ENCODE measurements around the gene INF2.

The INF2 gene

GRCh38 chr14:104689881-104690711 is 678 bp downstream of the INF2 start:
- no peak for DNase-seq (ENCODE audit: low read depth)

- no peak for DNase-seq (ENCODE audit: low read depth)
Measured at GRCh38 chr14:104690861-104691455, 1.5 kb downstream of the INF2 start.

DNA sequence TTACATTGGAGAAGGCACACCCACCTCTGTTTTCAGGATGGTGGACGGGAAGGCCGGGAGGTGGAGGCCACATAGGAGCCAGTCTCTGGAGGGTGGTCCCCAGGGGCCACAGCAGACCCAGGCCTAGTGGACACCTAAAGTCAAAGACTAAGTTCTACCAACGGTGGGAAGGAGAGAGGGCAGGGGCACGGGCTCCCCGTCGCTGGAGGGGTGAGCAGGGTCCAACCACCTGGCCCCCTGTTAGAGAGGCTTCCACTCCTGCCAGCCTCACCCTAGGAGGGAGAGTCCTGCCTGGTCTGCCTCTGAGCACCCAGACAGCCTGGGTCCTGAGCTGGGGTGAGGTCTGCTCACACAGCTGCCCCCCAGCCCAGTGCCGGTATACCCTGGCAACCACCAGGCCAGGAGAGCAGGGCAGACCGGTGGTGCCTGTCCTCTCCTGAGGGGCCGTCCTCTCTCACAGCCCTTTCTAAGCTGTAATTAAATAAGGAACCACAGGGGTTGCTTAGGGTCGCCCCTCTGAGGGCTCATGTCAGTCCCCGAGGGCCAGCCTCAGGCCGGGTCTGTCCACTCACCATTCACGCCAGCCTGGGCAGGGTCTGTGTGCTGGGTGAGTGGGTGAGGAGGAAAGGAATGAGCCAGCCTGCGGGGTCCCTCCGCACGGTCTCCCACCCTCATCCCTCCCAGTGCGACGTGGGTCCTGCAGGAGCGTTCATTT is 2.3 kb downstream of the INF2 start:
- DNase-seq (ENCODE audit: low read depth), result no peak

- DNase-seq (ENCODE audit: low read depth), result no peak
Measured at GRCh38 chr14:104692261-104692938, 3.0 kb downstream of the INF2 start.

DNA sequence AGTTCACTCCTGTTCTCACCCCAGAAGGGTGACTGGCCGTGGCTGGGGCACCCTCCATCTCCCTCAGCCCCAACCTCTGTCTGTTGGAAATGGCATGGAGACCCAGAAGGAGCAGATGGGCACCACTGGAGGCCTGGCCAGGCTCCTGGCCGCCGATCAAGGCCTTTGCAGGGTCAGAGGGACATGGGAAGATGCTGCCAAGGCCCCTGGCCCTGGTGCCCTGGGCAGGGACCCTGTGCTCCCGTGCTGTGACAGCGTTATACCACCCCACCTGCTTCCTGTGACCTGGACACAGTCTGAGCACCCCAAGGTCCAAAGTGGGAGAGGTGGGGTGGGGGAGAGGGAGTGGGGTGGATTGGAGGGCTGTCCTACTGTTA is 3.5 kb downstream of the INF2 start:
- DNase-seq (ENCODE audit: low read depth), result no peak

DNA sequence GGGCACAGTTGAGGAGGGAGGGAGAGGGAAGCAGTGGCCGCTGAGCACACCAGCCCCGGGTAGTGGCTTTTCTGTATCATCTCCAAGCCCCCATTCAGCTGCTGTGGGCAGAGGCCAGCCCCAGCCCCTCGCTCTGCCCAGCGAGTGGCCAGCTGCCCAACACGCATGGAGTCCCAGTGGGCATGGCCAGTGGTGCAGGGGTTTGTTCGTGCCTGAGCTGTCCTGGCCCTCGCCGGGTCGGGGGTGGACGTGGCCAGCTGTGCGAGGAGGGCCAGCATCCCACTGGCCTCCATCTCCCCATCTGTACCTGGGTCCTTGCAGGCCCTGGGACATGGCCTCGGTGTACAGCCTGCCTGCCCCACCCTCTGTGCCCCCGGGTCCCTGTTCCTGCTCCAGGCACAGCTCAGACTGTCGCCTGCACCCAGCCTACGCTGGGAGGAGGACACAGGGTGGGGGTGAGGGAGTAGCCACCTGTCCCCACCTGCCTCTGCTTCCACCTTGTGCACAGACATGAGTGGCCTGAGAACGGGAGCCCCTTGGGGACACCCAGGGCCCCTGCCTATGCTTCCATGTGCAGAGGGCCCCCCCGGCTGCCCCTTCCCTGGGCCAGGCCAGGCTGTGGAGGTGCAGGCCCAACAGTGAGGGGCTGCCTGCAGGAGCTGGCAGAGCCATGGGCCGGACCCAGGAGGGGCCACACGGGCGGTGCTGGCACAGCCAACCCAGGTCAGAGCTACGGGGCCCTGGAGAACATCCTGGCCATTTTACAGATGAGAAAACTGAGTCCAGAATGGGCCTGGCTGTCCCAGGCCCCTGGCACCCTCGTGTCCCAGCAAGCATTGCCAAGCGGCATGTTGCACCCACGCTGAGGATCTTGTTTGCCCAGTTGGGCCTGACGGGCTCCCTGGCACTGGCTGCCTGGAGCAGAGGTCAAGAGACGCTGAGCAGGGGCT is 4.3 kb downstream of the INF2 start:
- DNase-seq (ENCODE audit: low read depth), result no peak

DNA sequence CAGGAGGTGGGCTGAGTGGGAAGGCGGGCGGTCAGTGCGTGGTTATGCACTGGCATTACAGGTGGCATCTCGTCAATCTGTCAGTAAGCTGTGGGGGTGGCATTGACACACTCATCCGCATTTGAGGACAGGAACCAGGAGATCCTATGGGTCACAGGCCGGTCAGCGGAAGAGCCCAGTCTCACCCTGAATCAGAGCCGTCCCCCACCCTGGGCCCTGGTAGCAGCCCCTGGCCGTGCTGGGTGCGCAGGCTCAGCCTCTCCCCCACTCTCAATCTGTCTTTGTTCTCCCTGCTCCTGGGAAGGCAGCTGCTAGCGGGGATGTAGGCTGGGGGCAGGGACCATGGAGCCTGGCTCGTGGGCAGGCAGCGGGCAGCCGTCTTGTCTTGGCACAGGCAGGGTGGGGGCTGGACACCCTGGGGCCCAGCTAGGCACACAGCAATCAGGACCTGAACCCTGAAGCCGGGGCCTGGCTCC is 5.1 kb downstream of the INF2 start:
- DNase-seq (ENCODE audit: low read depth), result no peak

DNA sequence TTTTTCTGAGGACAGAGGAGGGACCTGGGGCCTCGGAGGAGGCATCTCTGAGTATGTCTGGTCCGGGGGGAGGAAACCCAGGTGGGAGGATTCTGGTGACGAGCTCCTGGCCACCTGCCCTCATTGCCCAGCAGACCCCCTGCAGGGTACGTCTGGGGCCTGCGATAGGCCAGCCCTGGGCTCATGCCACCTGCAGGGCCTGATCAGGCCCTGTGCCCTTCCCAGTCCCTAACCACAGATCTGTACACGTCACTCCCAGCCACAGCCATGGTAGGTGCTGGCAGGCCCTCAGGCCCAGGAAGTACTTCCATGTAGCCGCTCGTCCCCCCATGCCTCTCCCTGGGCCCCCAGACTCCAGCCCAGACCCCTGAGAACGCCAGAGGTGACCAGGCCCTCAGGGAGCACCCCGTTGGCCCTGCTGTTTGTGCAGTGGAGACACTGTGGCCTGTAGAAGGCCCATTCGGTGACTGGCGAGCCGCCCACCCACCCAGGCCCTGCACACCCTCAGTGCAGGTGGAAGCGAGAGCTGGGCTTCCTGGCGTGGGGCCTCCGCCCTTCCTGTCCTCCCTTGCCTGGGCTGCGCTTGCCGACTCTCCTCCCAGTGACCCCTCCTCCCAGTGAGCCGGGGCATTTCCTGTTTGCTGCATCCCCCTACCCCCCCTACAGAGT is 5.7 kb downstream of the INF2 start:
- no peak for DNase-seq (ENCODE audit: low read depth)

DNA sequence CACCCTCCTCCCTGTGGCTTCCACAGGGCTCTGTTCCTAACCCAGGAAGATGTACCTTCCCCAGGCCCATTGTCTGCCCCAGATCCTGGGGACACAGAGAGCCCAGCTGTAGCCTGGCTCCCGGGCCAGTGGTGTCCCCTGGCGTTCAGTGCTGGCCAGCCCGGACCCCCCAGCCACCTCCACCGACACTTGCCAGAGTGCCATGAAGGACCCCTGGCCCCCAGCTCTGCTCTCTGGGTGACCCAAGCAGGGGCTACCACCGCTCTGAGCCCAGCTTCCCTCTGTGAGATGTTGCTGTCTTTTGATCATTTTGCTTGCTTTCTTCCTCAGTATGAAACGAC is 6.2 kb downstream of the INF2 start:
- no peak for DNase-seq (ENCODE audit: low read depth)

GRCh38 chr14:104696671-104697316 is 7.4 kb downstream of the INF2 start:
- DNase-seq (ENCODE audit: low read depth), result no peak

GRCh38 chr14:104697317-104697703 is 7.9 kb downstream of the INF2 start:
- DNase-seq (ENCODE audit: low read depth), result no peak

GRCh38 chr14:104697892-104698583 is 8.6 kb downstream of the INF2 start:
- no peak for DNase-seq (ENCODE audit: low read depth)

- no peak for DNase-seq (ENCODE audit: low read depth)
Measured at GRCh38 chr14:104698688-104699425, 9.4 kb downstream of the INF2 start.

GRCh38 chr14:104699426-104699748 is 10.0 kb downstream of the INF2 start:
- DNase-seq (ENCODE audit: low read depth), result no peak

DNA sequence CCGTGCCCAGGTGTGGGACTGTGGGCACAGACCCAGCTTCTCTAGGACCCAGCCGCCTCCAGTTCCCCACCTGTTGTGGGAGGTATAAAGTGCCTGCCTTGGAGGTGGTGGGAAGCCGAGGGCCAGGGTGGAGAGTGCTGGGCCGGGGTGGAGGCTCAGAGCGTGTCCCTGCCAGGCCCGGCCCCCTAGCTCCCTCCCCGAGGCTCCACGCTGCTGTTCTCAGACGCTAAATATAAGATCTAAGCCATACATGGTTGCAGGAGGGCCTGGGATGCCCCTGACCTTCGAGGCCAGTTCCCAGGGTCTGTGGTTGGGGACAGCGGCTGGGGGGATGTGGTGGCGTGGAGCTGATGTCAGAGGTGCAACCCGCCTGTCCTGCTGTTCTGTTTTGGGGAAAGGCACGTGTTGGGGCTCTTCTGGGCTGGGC is 10.8 kb downstream of the INF2 start:
- no peak for DNase-seq (ENCODE audit: low read depth)

DNA sequence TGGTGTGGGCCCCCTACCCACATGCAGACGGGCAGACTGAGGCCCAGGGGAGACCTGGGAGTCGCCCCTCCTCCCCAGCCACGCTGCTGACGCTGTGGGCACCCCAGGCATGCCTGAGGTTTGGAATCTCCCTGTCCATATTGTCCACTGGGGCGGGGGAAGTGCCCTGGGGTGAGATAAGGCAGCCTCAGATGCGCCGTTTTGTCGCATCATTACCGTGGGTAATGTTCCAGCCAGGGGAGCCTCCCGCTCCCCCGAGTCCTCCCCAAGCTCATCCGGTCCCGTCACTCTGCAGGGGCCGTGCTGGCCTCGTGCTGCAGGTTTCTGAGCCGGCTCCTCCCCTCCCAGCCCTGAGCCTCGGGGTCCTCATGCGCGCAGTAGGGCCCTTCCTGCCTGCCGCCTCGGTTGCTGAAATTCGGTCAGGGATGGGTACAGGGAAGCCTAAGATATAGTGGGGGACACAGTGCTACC is 11.4 kb downstream of the INF2 start:
- DNase-seq (ENCODE audit: low read depth), result no peak

DNA sequence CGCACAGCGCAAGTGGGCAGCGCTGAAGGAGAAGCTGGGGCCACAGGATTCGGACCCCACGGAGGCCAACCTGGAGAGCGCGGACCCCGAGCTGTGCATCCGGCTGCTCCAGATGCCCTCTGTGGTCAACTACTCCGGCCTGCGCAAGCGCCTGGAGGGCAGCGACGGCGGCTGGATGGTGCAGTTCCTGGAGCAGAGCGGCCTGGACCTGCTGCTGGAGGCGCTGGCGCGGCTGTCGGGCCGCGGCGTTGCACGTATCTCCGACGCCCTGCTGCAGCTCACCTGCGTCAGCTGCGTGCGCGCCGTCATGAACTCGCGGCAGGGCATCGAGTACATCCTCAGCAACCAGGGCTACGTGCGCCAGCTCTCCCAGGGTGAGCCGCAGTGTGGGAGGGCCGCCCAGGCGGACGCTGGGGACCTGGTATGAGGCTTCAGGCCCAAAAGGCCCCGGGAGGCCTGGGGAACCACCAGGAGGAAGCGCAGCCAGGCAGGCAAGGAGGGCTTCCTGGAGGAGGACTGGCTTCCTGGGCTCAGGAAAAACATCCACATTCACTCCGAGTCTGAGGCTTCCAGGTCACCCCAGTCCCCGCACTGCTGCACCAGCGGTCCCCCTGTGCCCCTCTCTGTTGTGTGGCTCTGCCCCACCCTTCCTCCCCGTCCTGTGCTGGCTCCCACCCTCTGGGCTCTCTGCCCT is 12.1 kb downstream of the INF2 start:
- no peak for DNase-seq (ENCODE audit: low read depth)

GRCh38 chr14:104702106-104702505 is 12.7 kb downstream of the INF2 start:
- DNase-seq (ENCODE audit: low read depth), result no peak
